Dendritic cell treated with granulocyte-macrophage colony-stimulating factor and Interleukin-4, amounts not matched to agents 40 ng/mL and 50 ng/mL, for 4 days (primary cell): ENCODE data around the gene EVC.

Source experiments
- H3K27ac Mint-ChIP-seq: one replicate; pipeline ENCODE4 v1.8.0; 2022; ENCODE audit warnings: mild to moderate bottlenecking, mixed read lengths
- H3K27me3 Mint-ChIP-seq: one replicate; pipeline ENCODE4 v1.8.0; 2022; ENCODE audit warnings: mild to moderate bottlenecking, mixed read lengths
- H3K36me3 Mint-ChIP-seq: one replicate; pipeline ENCODE4 v1.8.0; 2022; ENCODE audit warnings: low read depth, mixed read lengths
- H3K4me1 Mint-ChIP-seq: one replicate; pipeline ENCODE4 v1.8.0; 2022; ENCODE audit warnings: low read depth, mixed read lengths
- H3K4me3 Mint-ChIP-seq: one replicate; pipeline ENCODE4 v1.8.0; 2022; ENCODE audit warnings: mild to moderate bottlenecking, moderate library complexity, mixed read lengths
- H3K9me3 Mint-ChIP-seq: one replicate; pipeline ENCODE4 v1.8.0; 2022; ENCODE audit warnings: mixed read lengths
- intact Hi-C: fragments of 100-400 bp; cut with micrococcal nuclease; formaldehyde crosslinking; loops from one replicate; pipeline ENCODE4 v1.15.0; 2022

Gene EVC

GRCh38 chr4:5710961-5711478 lies at the start of gene EVC:
Gene EVC (plus strand): TSS chr4:5711201. CDS start chr4:5711381, 180 bp downstream.
- H3K4me3 Mint-ChIP-seq: peak within 1 kb of the TSS; percentile 76
- intact Hi-C loops: no loop called here
- H3K9me3 Mint-ChIP-seq: peaks cover 8% of the 10 kb centered on the region
- no peaks in the 10 kb centered on the region for H3K36me3 Mint-ChIP-seq
- H3K27me3 Mint-ChIP-seq: peaks cover 73% of the 10 kb centered on the region
- no peak within 1 kb of the TSS for H3K27ac Mint-ChIP-seq
- H3K4me1 Mint-ChIP-seq: peaks cover 22% of the 10 kb centered on the region

- no peaks in the 10 kb centered on the region for H3K27me3 Mint-ChIP-seq
- no peaks in the 10 kb centered on the region for H3K4me1 Mint-ChIP-seq
- no peaks in the 10 kb centered on the region for H3K9me3 Mint-ChIP-seq
- H3K36me3 Mint-ChIP-seq: no peaks in the 10 kb centered on the region
- H3K27ac Mint-ChIP-seq: no peak overlapping the region
- no peak overlapping the region for H3K4me3 Mint-ChIP-seq
- intact Hi-C loops: no loop called here
Measured at GRCh38 chr4:5661237-5661636, 49.8 kb upstream of the EVC start.

GRCh38 chr4:5662555-5662954 lies 48.4 kb upstream of the EVC start:
- Mint-ChIP-seq H3K4me3 (no peak overlapping the region), H3K27ac (no peak overlapping the region), H3K9me3 (no peaks in the 10 kb centered on the region), H3K27me3 (no peaks in the 10 kb centered on the region), H3K36me3 (no peaks in the 10 kb centered on the region), H3K4me1 (no peaks in the 10 kb centered on the region)
- intact Hi-C loops: no loop called here

- H3K4me3 Mint-ChIP-seq: no peak overlapping the region
- H3K9me3 Mint-ChIP-seq: no peaks in the 10 kb centered on the region
- no peak overlapping the region for H3K27ac Mint-ChIP-seq
- H3K36me3 Mint-ChIP-seq: no peaks in the 10 kb centered on the region
- intact Hi-C loops: no loop called here
- no peaks in the 10 kb centered on the region for H3K4me1 Mint-ChIP-seq
- no peaks in the 10 kb centered on the region for H3K27me3 Mint-ChIP-seq
Measured at GRCh38 chr4:5664778-5665177, 46.2 kb upstream of the EVC start.

- Mint-ChIP-seq H3K36me3 (no peaks in the 10 kb centered on the region), H3K4me1 (no peaks in the 10 kb centered on the region)
Measured at GRCh38 chr4:5666741-5667140, 44.3 kb upstream of the EVC start.

GRCh38 chr4:5676763-5677162 lies 34.2 kb upstream of the EVC start:
- H3K36me3 Mint-ChIP-seq: no peaks in the 10 kb centered on the region
- H3K27ac Mint-ChIP-seq: no peak overlapping the region
- H3K4me1 Mint-ChIP-seq: no peaks in the 10 kb centered on the region
- H3K4me3 Mint-ChIP-seq: no peak overlapping the region
- H3K27me3 Mint-ChIP-seq: no peaks in the 10 kb centered on the region
- H3K9me3 Mint-ChIP-seq: no peaks in the 10 kb centered on the region
- intact Hi-C loops: no loop called here

More at GRCh38 chr4:5666741-5667140, 44.3 kb upstream of the EVC start:
- intact Hi-C loops: no loop called here
- no peak overlapping the region for H3K4me3 Mint-ChIP-seq
- H3K27me3 Mint-ChIP-seq: no peaks in the 10 kb centered on the region
- H3K27ac Mint-ChIP-seq: no peak overlapping the region
- no peaks in the 10 kb centered on the region for H3K9me3 Mint-ChIP-seq

- H3K4me3 Mint-ChIP-seq: no peak overlapping the region
- no peaks in the 10 kb centered on the region for H3K36me3 Mint-ChIP-seq
- H3K27ac Mint-ChIP-seq: no peak overlapping the region
- H3K27me3 Mint-ChIP-seq: no peaks in the 10 kb centered on the region
- no peaks in the 10 kb centered on the region for H3K4me1 Mint-ChIP-seq
- H3K9me3 Mint-ChIP-seq: no peaks in the 10 kb centered on the region
- intact Hi-C loops: no loop called here
Measured at GRCh38 chr4:5678977-5679376, 32.0 kb upstream of the EVC start.

- intact Hi-C loops: no loop called here
- Mint-ChIP-seq H3K4me3 (no peak overlapping the region), H3K9me3 (no peaks in the 10 kb centered on the region), H3K27me3 (no peaks in the 10 kb centered on the region), H3K36me3 (no peaks in the 10 kb centered on the region), H3K4me1 (no peaks in the 10 kb centered on the region), H3K27ac (no peak overlapping the region)
Measured at GRCh38 chr4:5683566-5683965, 27.4 kb upstream of the EVC start.

GRCh38 chr4:5685296-5685695 lies 25.7 kb upstream of the EVC start:
- no peaks in the 10 kb centered on the region for H3K27me3 Mint-ChIP-seq
- intact Hi-C loops: no loop called here
- H3K4me1 Mint-ChIP-seq: no peaks in the 10 kb centered on the region
- H3K9me3 Mint-ChIP-seq: no peaks in the 10 kb centered on the region
- no peak overlapping the region for H3K27ac Mint-ChIP-seq
- H3K4me3 Mint-ChIP-seq: no peak overlapping the region
- H3K36me3 Mint-ChIP-seq: no peaks in the 10 kb centered on the region

- H3K27ac Mint-ChIP-seq: no peak overlapping the region
- H3K9me3 Mint-ChIP-seq: no peaks in the 10 kb centered on the region
- H3K27me3 Mint-ChIP-seq: no peaks in the 10 kb centered on the region
- intact Hi-C loops: no loop called here
- H3K36me3 Mint-ChIP-seq: no peaks in the 10 kb centered on the region
- H3K4me1 Mint-ChIP-seq: no peaks in the 10 kb centered on the region
- no peak overlapping the region for H3K4me3 Mint-ChIP-seq
Measured at GRCh38 chr4:5686338-5686737, 24.7 kb upstream of the EVC start.

- intact Hi-C loops: no loop called here
- H3K27ac Mint-ChIP-seq: no peak overlapping the region
- H3K4me3 Mint-ChIP-seq: no peak overlapping the region
- no peaks in the 10 kb centered on the region for H3K9me3 Mint-ChIP-seq
- no peaks in the 10 kb centered on the region for H3K4me1 Mint-ChIP-seq
- H3K27me3 Mint-ChIP-seq: no peaks in the 10 kb centered on the region
- H3K36me3 Mint-ChIP-seq: no peaks in the 10 kb centered on the region
Measured at GRCh38 chr4:5689065-5689464, 21.9 kb upstream of the EVC start.

GRCh38 chr4:5691491-5692132 lies 19.4 kb upstream of the EVC start:
- no peak overlapping the region for H3K27ac Mint-ChIP-seq
- H3K4me1 Mint-ChIP-seq: no peaks in the 10 kb centered on the region
- no peaks in the 10 kb centered on the region for H3K27me3 Mint-ChIP-seq
- H3K4me3 Mint-ChIP-seq: no peak overlapping the region
- intact Hi-C loops: no loop called here
- no peaks in the 10 kb centered on the region for H3K36me3 Mint-ChIP-seq
- H3K9me3 Mint-ChIP-seq: no peaks in the 10 kb centered on the region

GRCh38 chr4:5693871-5694270 lies 17.1 kb upstream of the EVC start:
- H3K27me3 Mint-ChIP-seq: no peaks in the 10 kb centered on the region
- H3K4me3 Mint-ChIP-seq: no peak overlapping the region
- H3K27ac Mint-ChIP-seq: no peak overlapping the region

GRCh38 chr4:5696341-5696740 lies 14.7 kb upstream of the EVC start:
- H3K4me1 Mint-ChIP-seq: no peaks in the 10 kb centered on the region
- no peaks in the 10 kb centered on the region for H3K9me3 Mint-ChIP-seq
- H3K27ac Mint-ChIP-seq: no peak overlapping the region
- H3K4me3 Mint-ChIP-seq: no peak overlapping the region
- no peaks in the 10 kb centered on the region for H3K27me3 Mint-ChIP-seq
- intact Hi-C loops: no loop called here
- no peaks in the 10 kb centered on the region for H3K36me3 Mint-ChIP-seq

More at GRCh38 chr4:5693871-5694270, 17.1 kb upstream of the EVC start:
- intact Hi-C loops: no loop called here
- H3K4me1 Mint-ChIP-seq: no peaks in the 10 kb centered on the region
- H3K9me3 Mint-ChIP-seq: no peaks in the 10 kb centered on the region
- H3K36me3 Mint-ChIP-seq: no peaks in the 10 kb centered on the region

- Mint-ChIP-seq H3K27ac (no peak overlapping the region), H3K36me3 (no peaks in the 10 kb centered on the region), H3K4me3 (no peak overlapping the region), H3K9me3 (no peaks in the 10 kb centered on the region), H3K4me1 (no peaks in the 10 kb centered on the region), H3K27me3 (no peaks in the 10 kb centered on the region)
- intact Hi-C loops: no loop called here
Measured at GRCh38 chr4:5700459-5700858, 10.5 kb upstream of the EVC start.
